Gastroesophageal sphincter (tissue), 3 donors: ENCODE measurements around the gene RHEBL1.

ENCODE experiments used
- EP300 ChIP-seq: sonication (generic); formaldehyde crosslinking; IDR thresholded peaks from one replicate; pipeline ENCODE4 v1.6.1; 2017; ENCODE audit warnings: antibody characterized with exemption, mild to moderate bottlenecking
- TF ChIP-seq, protein P1 (sequence below), 4 experiments: fragments of 200-600 bp in 2 of 4; fragments of 450-650 bp in 2 of 4; sonication (generic) in 1 of 4; IDR thresholded peaks; one replicate each; pipeline ENCODE4 v1.5.1; 2017 to 2019; ENCODE audit warnings: antibody characterized with exemption in 4 of 4, mild to moderate bottlenecking in 2 of 4, moderate library complexity in 2 of 4

DNA sequence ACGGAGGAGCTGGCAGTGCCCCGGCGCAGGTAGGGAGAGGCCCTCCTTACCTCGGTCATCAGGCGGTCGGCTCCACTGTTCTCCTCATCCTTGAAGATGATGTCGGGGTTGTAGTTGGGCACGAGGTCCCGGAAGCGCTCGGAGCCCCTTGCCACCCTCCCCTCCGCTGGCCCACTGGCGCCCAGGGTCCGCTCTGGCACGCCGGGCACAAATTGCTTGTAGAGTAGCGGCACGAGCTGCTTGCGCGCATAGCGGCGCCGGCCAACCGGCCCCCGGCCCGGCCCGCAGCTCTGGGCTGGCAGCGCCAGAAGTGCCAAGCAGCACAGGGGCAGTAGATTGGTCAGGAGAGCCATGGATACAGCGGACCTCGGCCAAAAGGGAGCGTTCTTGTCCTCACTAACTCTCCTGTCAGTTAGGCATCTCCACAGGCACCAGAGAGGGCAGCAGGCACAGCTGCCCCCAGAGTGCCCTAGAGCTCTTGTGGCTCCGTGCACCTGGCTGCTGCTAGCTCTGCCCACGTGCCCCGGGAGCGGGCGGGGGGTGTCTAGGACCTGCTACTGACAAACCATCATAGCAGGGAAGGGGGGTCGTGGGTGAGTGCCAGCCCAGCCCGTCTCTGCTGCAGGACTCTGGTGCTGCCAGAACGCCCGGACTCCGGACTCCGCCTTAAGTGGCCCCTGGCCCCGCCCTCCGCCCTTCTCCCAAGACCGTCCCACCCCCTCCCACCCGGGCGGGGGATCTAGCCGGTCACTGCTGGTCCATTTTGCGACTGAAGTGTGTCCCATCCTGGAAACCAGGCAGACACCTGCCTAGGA is 24.6 kb upstream of the RHEBL1 start, which contains the start of gene DHH:
- TF ChIP-seq, protein P1, sequence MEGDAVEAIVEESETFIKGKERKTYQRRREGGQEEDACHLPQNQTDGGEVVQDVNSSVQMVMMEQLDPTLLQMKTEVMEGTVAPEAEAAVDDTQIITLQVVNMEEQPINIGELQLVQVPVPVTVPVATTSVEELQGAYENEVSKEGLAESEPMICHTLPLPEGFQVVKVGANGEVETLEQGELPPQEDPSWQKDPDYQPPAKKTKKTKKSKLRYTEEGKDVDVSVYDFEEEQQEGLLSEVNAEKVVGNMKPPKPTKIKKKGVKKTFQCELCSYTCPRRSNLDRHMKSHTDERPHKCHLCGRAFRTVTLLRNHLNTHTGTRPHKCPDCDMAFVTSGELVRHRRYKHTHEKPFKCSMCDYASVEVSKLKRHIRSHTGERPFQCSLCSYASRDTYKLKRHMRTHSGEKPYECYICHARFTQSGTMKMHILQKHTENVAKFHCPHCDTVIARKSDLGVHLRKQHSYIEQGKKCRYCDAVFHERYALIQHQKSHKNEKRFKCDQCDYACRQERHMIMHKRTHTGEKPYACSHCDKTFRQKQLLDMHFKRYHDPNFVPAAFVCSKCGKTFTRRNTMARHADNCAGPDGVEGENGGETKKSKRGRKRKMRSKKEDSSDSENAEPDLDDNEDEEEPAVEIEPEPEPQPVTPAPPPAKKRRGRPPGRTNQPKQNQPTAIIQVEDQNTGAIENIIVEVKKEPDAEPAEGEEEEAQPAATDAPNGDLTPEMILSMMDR (IDR thresholded peaks at IDR 0.05), result no peak
- no peak for TF ChIP-seq EP300
